ENCODE measurements around the gene ABCA3.

GRCh38 chr16:2273931-2274330 lies 66.6 kb downstream of the ABCA3 start:
- TF ChIP-seq MYC (IDR thresholded peaks at IDR 0.05; ENCODE audit: low read depth, low read length) = no peak
- no peak for TF ChIP-seq CTCF (IDR thresholded peaks at IDR 0.05; ENCODE audit: low read depth, low read length)
- TF ChIP-seq POLR2A (IDR thresholded peaks at IDR 0.05; ENCODE audit: extremely low read depth, insufficient read length) = no peak
- no peak for TF ChIP-seq MAX (IDR thresholded peaks at IDR 0.05; ENCODE audit: low read depth, low read length)
